ENCODE results near the gene HERPUD2. TPM values are rescaled to one million over a fixed set of nuclear protein-coding genes. Genes with fewer than 3 reads are reported as not detected.

The HERPUD2 gene
- total RNA-seq, 2 donors from 2014 or later, result 24.3 to 59.2 TPM

DNA sequence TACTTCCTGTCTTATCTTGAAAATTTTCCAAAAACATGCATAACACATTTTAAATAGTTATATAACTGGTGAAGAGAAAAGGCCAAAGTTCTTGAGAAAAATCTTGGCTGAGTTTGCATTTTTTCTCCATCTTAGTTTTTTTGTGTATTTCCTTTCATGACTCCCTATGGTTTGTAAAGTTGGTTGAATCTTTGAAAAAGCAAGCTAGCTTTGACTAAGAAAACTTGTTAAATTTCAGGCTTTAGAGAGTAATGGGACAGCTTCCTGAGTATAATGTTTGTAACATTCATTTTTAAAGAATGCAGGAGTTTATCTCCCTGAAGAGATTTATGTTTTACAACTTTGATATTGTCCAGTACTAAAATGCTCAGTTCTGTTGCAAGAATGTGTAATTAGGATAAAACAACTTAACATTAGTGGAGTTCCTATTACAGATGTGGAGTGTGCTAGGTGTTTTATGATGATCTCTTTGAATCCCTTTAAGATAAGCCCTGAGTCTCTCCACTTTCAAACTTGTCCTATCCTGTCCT lies 11.1 kb upstream of the HERPUD2 start:
- TF ChIP-seq, protein P1, sequence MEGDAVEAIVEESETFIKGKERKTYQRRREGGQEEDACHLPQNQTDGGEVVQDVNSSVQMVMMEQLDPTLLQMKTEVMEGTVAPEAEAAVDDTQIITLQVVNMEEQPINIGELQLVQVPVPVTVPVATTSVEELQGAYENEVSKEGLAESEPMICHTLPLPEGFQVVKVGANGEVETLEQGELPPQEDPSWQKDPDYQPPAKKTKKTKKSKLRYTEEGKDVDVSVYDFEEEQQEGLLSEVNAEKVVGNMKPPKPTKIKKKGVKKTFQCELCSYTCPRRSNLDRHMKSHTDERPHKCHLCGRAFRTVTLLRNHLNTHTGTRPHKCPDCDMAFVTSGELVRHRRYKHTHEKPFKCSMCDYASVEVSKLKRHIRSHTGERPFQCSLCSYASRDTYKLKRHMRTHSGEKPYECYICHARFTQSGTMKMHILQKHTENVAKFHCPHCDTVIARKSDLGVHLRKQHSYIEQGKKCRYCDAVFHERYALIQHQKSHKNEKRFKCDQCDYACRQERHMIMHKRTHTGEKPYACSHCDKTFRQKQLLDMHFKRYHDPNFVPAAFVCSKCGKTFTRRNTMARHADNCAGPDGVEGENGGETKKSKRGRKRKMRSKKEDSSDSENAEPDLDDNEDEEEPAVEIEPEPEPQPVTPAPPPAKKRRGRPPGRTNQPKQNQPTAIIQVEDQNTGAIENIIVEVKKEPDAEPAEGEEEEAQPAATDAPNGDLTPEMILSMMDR (IDR thresholded peaks at IDR 0.05), result no peak
- Histone ChIP-seq H3K4me1 (ENCODE audit: control insufficient read depth in 1 of 2, low read depth in 2 of 2) (peaks cover 7 to 8% of the 10 kb centered on the region in 2 donors), H3K27me3 (replicated peaks; ENCODE audit: insufficient read depth) (no peaks in the 10 kb centered on the region), H3K4me3 (no peak overlapping the region), H3K27ac (no peak overlapping the region), H3K9me3 (no peaks in the 10 kb centered on the region), H3K36me3 (no peaks in the 10 kb centered on the region)
- ATAC-seq (ENCODE audit: insufficient number of reproducible peaks, low FRiP score, low read depth), result no peak
- DNase-seq (ENCODE audit: low spot score), result no peak

DNA sequence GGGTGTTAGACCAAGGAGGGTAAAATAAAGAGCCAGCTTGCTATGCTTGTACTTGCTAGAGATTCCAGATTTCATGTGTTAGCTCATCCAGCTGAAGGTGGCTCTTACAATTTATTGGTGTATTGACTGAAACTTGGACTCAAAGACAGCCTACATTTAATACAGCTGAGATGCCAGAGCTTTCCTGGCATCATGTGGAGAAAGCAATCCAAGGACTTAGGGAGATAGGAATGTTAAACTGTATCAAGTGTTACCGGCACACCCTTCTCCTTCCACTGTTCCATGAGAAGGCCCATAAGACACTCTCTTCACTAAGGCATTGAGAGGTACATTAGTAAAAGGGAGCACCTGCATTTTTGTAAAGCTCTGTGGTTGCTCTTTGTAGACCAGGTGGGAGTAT lies 9.3 kb upstream of the HERPUD2 start:
- H3K9me3 ChIP-seq, result no peaks in the 10 kb centered on the region
- no peak overlapping the region for H3K4me3 ChIP-seq
- TF ChIP-seq, protein P1 (IDR thresholded peaks at IDR 0.05), result no peak
- no peaks in the 10 kb centered on the region for H3K36me3 ChIP-seq
- H3K27ac ChIP-seq, result no peak overlapping the region
- no peak for ATAC-seq (ENCODE audit: insufficient number of reproducible peaks, low FRiP score, low read depth)
- H3K27me3 ChIP-seq (replicated peaks; ENCODE audit: insufficient read depth), result no peaks in the 10 kb centered on the region
- no peak for DNase-seq (ENCODE audit: low spot score)
- no peaks in the 10 kb centered on the region for H3K4me1 ChIP-seq (ENCODE audit: control insufficient read depth in 1 of 2, low read depth in 2 of 2)

DNA sequence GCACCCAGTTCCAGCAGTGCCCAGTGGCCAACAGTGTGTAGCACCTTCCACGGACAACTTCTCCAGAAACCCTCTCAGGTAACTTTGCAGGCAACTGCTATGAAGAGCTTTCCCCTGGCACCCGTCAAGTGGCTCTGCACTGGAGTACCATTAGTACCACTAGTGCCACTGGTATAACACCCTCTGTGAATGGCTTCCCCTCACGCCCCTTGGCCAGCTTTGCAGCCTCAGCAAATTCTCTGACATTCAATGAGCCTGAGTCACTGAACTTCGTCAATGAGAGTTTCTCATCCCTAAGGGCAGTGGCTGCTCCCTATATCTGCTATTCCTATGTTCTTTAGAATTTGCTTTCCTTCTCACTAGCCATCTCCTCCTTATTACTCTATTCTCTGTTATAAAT lies 7.6 kb upstream of the HERPUD2 start:
- Histone ChIP-seq H3K4me1 (ENCODE audit: control insufficient read depth in 1 of 2, low read depth in 2 of 2) (no peaks in the 10 kb centered on the region), H3K9me3 (no peaks in the 10 kb centered on the region), H3K36me3 (no peaks in the 10 kb centered on the region), H3K4me3 (no peak overlapping the region), H3K27me3 (replicated peaks; ENCODE audit: insufficient read depth) (no peaks in the 10 kb centered on the region), H3K27ac (no peak overlapping the region)
- TF ChIP-seq, protein P1 (IDR thresholded peaks at IDR 0.05), result no peak
- no peak for ATAC-seq (ENCODE audit: insufficient number of reproducible peaks, low FRiP score, low read depth)
- DNase-seq (ENCODE audit: low spot score), result no peak

DNA sequence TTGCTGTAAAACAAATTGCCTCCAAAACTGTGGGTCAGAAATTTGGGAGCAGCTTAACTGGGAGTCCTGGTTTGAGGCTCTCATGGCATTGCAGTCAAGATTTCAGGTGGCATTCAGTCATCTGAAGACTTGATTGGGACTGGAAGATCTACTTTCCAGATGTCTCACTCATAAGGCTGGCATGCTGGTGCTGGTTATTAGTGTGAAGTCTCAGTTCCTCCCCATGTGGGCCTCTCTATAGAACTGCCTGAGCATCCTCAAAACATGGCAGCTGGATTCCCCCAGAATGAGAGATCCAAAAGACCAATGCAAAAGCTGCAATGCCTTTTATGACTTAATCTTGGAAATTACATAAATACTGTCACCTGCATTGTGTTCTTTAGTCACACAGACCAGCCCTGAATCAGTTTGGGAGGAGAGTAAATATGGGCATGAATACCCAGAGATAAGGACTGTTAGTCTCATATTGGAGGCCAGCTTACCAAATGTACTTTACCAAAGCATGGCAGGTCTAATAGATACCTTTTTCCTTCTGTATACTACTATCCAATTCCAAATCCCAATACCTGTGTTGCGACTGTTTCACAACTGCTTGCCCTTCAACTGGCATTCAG lies 6.5 kb upstream of the HERPUD2 start:
- ATAC-seq (ENCODE audit: insufficient number of reproducible peaks, low FRiP score, low read depth) (no peak), DNase-seq (ENCODE audit: low spot score) (no peak)
- H3K27ac ChIP-seq, result no peak overlapping the region
- TF ChIP-seq, protein P1 (IDR thresholded peaks at IDR 0.05), result no peak
- no peaks in the 10 kb centered on the region for H3K9me3 ChIP-seq
- H3K27me3 ChIP-seq (replicated peaks; ENCODE audit: insufficient read depth), result no peaks in the 10 kb centered on the region
- no peaks in the 10 kb centered on the region for H3K36me3 ChIP-seq
- no peak overlapping the region for H3K4me3 ChIP-seq
- H3K4me1 ChIP-seq (ENCODE audit: control insufficient read depth in 1 of 2, low read depth in 2 of 2), result no peaks in the 10 kb centered on the region

DNA sequence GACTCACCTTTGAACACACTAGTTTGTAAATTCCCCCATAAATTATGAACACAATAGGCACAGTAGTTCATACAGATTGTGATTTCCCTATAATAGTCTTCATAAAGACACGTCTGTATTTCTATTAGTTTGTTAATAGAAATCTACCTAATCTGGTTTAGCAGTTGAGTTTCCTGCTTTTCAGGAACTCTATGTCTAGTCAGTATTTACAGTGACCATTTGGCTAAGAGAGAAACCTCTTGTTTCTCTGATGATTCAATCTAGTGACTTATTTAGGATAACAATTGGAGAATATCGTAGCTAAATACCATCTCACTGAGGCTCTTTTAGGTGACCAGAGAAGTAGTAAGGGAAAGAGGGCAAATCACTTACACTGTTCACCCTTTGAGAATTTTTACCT lies 5.9 kb upstream of the HERPUD2 start:
- DNase-seq (ENCODE audit: low spot score) (no peak), ATAC-seq (ENCODE audit: insufficient number of reproducible peaks, low FRiP score, low read depth) (no peak)
- H3K27me3 ChIP-seq (replicated peaks; ENCODE audit: insufficient read depth), result no peaks in the 10 kb centered on the region
- TF ChIP-seq, protein P1 (IDR thresholded peaks at IDR 0.05), result no peak
- peaks cover 0 to 4% of the 10 kb centered on the region in 2 donors for H3K4me1 ChIP-seq (ENCODE audit: control insufficient read depth in 1 of 2, low read depth in 2 of 2)
- no peak overlapping the region for H3K4me3 ChIP-seq
- H3K36me3 ChIP-seq, result no peaks in the 10 kb centered on the region
- H3K9me3 ChIP-seq, result no peaks in the 10 kb centered on the region
- H3K27ac ChIP-seq, result no peak overlapping the region

All from thoracic aorta (tissue), 2 donors.